Measurements from ENCODE around the gene TIMM44. TPM values are rescaled to one million over a fixed set of nuclear protein-coding genes. Genes with fewer than 3 reads are reported as not detected.

TIMM44 gene
- polyA plus RNA-seq, 1 donor (not counting 4 experiments of a cell fraction or from before 2014, with no cell fraction given): 34.8 TPM

GRCh38 chr19:7905859-7906258 lies 37.6 kb downstream of the TIMM44 start:
- Histone ChIP-seq H3K36me3 (ENCODE audit: control insufficient read depth in 2 of 2, extremely low read depth in 1 of 2, insufficient read depth in 2 of 2, low read length in 2 of 2) (peaks cover 4 to 6% of the 10 kb centered on the region in 2 experiments), H3K4me1 (ENCODE audit: control insufficient read depth, extremely low read depth, insufficient read depth, low read length) (peaks cover 41% of the 10 kb centered on the region), H3K4me2 (ENCODE audit: control insufficient read depth, extremely low read depth, insufficient read depth, low read depth, low read length) (no peak overlapping the region), H3K9me1 (ENCODE audit: control insufficient read depth, extremely low read depth, insufficient read depth, low read length) (peaks cover 3% of the 10 kb centered on the region), H4K20me1 (ENCODE audit: control insufficient read depth, extremely low read depth, insufficient read depth, low read length) (peaks cover 5% of the 10 kb centered on the region), H3K79me2 (ENCODE audit: control insufficient read depth, insufficient read depth, low read length) (peaks cover 45% of the 10 kb centered on the region), H2AFZ (ENCODE audit: control insufficient read depth, low read length) (no peak overlapping the region), H3K27me3 (ENCODE audit: control insufficient read depth, extremely low read depth, insufficient read depth, low read length) (no peaks in the 10 kb centered on the region), H3K4me3 (ENCODE audit: control insufficient read depth in 2 of 3, extremely low read depth in 1 of 3, insufficient read depth in 2 of 3, low read depth in 1 of 3, low read length in 3 of 3) (no peak overlapping the region), H3K9me3 (ENCODE audit: control insufficient read depth, low read depth, low read length) (no peaks in the 10 kb centered on the region), H3K27ac (ENCODE audit: control insufficient read depth, insufficient read depth, low read length) (no peak overlapping the region), H3K9ac (ENCODE audit: control insufficient read depth, extremely low read depth, insufficient read depth, low read length) (no peak overlapping the region)
- FAIRE-seq (no peak), DNase-seq (ENCODE audit: low read depth, low spot score) (no peak)
- TF ChIP-seq, protein P1, sequence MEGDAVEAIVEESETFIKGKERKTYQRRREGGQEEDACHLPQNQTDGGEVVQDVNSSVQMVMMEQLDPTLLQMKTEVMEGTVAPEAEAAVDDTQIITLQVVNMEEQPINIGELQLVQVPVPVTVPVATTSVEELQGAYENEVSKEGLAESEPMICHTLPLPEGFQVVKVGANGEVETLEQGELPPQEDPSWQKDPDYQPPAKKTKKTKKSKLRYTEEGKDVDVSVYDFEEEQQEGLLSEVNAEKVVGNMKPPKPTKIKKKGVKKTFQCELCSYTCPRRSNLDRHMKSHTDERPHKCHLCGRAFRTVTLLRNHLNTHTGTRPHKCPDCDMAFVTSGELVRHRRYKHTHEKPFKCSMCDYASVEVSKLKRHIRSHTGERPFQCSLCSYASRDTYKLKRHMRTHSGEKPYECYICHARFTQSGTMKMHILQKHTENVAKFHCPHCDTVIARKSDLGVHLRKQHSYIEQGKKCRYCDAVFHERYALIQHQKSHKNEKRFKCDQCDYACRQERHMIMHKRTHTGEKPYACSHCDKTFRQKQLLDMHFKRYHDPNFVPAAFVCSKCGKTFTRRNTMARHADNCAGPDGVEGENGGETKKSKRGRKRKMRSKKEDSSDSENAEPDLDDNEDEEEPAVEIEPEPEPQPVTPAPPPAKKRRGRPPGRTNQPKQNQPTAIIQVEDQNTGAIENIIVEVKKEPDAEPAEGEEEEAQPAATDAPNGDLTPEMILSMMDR (optimal IDR thresholded peaks at IDR 0.05 in 1 of 3, IDR thresholded peaks at IDR 0.05 in 1 of 3, conservative IDR thresholded peaks at IDR 0.05 in 1 of 3; ENCODE audit: extremely low read depth in 1 of 3, insufficient read depth in 2 of 3, low read length in 3 of 3): no peak
- TF ChIP-seq EZH2 (IDR thresholded peaks at IDR 0.05; ENCODE audit: low read length): no peak
- dilution Hi-C loops (cut with MboI; ENCODE audit: extremely low pct_ligation_motif_present, low sequenced_read_pairs): no loop called here

- no peak for DNase-seq (ENCODE audit: low read depth, low spot score)
- Histone ChIP-seq H3K27ac (ENCODE audit: control insufficient read depth, insufficient read depth, low read length) (peak overlapping the region; percentile 81), H3K9ac (ENCODE audit: control insufficient read depth, extremely low read depth, insufficient read depth, low read length) (peak overlapping the region; percentile 93), H3K27me3 (ENCODE audit: control insufficient read depth, extremely low read depth, insufficient read depth, low read length) (no peaks in the 10 kb centered on the region), H2AFZ (ENCODE audit: control insufficient read depth, low read length) (no peak overlapping the region), H3K4me1 (ENCODE audit: control insufficient read depth, extremely low read depth, insufficient read depth, low read length) (peaks cover 47% of the 10 kb centered on the region), H3K36me3 (ENCODE audit: control insufficient read depth in 2 of 2, extremely low read depth in 1 of 2, insufficient read depth in 2 of 2, low read length in 2 of 2) (peaks cover 2 to 5% of the 10 kb centered on the region in 2 experiments), H4K20me1 (ENCODE audit: control insufficient read depth, extremely low read depth, insufficient read depth, low read length) (peaks cover 5% of the 10 kb centered on the region), H3K9me1 (ENCODE audit: control insufficient read depth, extremely low read depth, insufficient read depth, low read length) (peaks cover 3% of the 10 kb centered on the region), H3K4me3 (ENCODE audit: control insufficient read depth in 2 of 3, extremely low read depth in 1 of 3, insufficient read depth in 2 of 3, low read depth in 1 of 3, low read length in 3 of 3) (peak overlapping the region in 2 of 3 experiments; percentile 84 to 88), H3K4me2 (ENCODE audit: control insufficient read depth, extremely low read depth, insufficient read depth, low read depth, low read length) (peak overlapping the region; percentile 86), H3K79me2 (ENCODE audit: control insufficient read depth, insufficient read depth, low read length) (peaks cover 45% of the 10 kb centered on the region), H3K9me3 (ENCODE audit: control insufficient read depth, low read depth, low read length) (no peaks in the 10 kb centered on the region)
- no peak for FAIRE-seq
- dilution Hi-C loops (cut with MboI; ENCODE audit: extremely low pct_ligation_motif_present, low sequenced_read_pairs): no loop called here
- TF ChIP-seq, protein P1 (optimal IDR thresholded peaks at IDR 0.05 in 1 of 3, IDR thresholded peaks at IDR 0.05 in 1 of 3, conservative IDR thresholded peaks at IDR 0.05 in 1 of 3; ENCODE audit: extremely low read depth in 1 of 3, insufficient read depth in 2 of 3, low read length in 3 of 3): no peak
- TF ChIP-seq EZH2 (IDR thresholded peaks at IDR 0.05; ENCODE audit: low read length): no peak
Observed at GRCh38 chr19:7905268-7905667, 38.2 kb downstream of the TIMM44 start.
